Stimulated activated CD4-positive, alpha-beta T cell treated with anti-CD3 and anti-CD28 coated beads, Interleukin-2, amount 100 ng/mL, for 48 hours (primary cell): ENCODE data around the gene PRX.
"Not testable (repeated sequence)": the region's sequence is repeated elsewhere in the genome, so short reads cannot be mapped to it uniquely, and the experiment has no call there.

Experiments used
- DNase-seq, 2 donors: peaks; one replicate each; pipeline ENCODE4 v3.0.0-alpha.2; 2020

PRX gene

GRCh38 chr19:40389404-40390083 lies 23.6 kb downstream of the PRX start:
- no peak for DNase-seq

- DNase-seq = no peak
Observed at GRCh38 chr19:40388481-40388880, 24.7 kb downstream of the PRX start.

DNA sequence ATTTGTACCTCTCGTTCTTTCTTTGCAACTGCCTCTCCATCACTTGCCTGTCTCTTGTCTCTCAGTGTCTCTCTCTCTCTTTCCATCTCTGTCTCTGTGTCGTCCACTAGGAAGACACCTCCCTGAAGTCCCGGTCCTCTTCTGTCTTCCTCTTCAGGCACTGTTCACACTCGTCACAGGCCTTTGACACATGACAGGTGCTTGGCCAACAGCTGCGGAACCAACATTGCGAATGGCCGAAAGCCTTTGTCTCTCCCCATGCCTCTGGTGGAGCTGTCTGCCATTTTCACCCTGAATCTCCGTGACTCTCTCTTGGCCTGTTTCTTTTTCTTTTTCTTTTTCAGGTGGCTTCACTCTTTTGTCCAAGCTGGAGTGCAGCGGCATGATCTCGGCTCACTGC lies 26.0 kb downstream of the PRX start:
- DNase-seq = no peak

- DNase-seq = no peak
Observed at GRCh38 chr19:40383668-40384248, 29.4 kb downstream of the PRX start.

DNA sequence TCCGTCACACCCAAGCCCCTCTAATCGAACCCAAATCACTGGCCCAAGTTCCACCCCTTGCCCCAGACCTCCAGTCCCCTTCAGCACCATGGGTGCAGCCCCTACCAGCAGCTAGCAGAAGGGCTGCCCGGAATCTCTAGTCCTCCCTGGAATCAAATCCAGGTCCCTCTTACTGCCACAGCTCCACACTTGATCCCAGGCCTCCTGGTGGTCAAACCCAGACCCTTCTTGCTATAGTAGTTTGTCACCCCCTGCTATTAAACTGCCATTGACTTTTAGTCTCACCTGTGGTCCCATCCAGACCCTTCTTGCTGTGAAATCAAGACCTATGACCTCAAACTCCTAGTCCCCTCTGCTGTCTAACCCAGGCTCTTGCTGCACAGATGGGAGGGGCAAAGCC lies 31.9 kb downstream of the PRX start:
- no peak for DNase-seq

DNA sequence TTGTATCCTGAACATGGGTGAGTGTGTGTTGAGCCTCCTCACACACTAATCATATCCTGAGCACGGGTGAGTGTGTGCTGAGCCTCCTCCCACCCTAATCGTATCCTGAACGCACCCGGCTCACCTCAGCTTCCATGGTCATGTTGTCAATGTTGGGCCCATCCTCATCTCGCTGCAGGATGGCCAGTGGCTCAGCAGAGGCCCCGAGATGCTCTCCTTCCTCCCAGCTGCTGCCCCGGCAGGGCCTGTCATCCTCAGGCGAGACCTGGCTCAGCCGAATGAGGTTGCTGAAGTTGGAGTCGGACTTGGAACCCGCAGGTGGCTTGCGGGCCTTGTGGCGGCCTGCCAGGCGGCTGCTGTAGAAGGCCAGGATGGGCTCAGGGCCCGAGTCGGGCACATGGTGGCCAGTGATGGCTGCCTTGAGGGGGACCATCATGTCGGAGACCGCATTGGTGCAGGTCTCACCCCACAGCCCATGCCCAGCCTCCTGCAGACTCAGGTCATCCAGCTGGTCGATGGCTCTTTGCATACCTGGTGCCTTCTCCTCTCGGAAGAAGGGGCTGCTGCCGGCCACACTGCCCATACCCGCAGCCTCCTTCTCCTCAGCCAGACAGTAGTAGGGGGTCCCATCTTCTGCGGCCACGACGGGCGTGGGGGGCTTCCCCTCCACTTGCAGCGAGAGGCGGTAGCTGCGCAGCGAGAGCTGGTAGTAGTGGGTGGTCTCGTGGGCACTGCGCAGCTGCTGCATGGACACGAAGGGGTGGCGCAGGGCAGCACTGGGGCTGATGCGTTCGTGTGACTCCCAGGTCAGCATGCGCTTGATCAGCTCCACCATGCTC lies 32.8 kb downstream of the PRX start:
- no peak for DNase-seq

- DNase-seq = no peak
Observed at GRCh38 chr19:40379446-40380198, 33.6 kb downstream of the PRX start.

DNA sequence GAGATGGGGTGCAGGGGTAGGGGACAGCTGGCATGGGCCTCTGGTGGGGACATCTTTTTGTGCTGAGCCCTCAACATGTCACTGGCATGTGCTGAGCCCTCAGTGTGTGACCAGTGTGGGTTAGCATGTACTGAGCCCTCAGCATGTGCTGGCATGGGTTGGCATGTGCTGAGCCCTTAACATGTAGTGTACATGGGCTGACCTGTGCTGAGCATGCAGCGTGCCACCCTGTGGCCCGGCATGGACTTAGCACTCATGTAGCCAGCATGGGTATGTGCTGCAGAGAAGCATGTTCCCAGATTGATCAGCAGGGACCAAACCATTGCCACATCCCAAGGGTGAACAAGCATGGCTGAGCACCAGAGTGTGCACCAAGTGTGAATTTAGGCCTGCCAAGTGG lies 34.7 kb downstream of the PRX start:
- no peak for DNase-seq

DNA sequence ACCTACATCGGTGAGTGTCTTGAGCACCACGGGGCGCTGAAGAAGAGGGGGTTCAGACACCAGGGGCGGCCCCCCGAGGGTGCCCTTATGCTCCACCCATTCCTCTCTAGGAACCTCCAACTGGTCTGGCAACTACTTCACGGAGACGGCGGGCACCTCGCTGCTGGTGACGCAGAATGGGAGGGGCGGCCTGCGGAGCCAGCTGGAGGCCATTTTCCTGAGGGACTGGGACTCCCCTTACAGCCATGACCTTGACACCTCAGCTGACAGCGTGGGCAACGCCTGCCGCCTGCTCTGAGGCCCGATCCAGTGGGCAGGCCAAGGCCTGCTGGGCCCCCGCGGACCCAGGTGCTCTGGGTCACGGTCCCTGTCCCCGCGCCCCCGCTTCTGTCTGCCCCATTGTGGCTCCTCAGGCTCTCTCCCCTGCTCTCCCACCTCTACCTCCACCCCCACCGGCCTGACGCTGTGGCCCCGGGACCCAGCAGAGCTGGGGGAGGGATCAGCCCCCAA lies 35.2 kb downstream of the PRX start:
- no peak for DNase-seq

GRCh38 chr19:40376286-40376862 lies 36.8 kb downstream of the PRX start:
- no peak for DNase-seq

GRCh38 chr19:40374084-40374483 lies 39.1 kb downstream of the PRX start:
- no peak for DNase-seq

- no peak for DNase-seq
Observed at GRCh38 chr19:40371802-40372122, 41.4 kb downstream of the PRX start.

GRCh38 chr19:40370997-40371801 lies 42.0 kb downstream of the PRX start:
- DNase-seq = no peak

DNA sequence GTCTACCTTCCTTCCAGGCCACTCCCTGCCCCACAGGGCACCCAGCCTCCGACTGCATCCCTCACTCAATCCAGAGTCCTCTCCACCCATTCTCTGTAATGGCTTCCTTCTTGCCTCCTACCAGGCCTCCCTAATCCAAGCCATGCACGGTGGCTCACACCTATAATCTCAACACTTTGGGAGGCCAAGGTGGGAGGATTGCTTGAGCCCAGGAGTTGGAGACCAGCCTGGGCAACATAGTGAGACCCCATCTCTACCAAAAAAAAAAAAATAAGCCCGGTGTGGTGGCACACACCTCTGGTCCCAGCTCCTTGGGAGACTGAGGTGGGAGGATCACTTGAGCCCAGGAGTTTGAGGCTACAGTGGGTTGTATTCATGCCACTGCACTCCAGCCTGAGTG lies 42.9 kb downstream of the PRX start:
- not testable (repeated sequence) for DNase-seq

DNA sequence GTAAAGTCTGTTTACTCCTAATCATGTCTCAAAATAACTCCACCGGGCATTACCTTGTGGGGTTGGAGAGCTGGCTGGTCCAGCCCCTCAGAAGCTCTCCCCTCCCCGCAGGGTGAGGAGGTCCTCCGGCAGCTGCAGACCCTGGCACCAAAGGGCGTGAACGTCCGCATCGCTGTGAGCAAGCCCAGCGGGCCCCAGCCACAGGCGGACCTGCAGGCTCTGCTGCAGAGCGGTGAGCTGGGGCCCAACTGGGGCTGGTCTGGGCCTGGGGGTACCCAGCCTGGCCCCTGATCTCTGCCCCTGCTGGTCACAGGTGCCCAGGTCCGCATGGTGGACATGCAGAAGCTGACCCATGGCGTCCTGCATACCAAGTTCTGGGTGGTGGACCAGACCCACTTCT lies 43.4 kb downstream of the PRX start:
- DNase-seq = no peak

GRCh38 chr19:40367577-40368434 lies 45.4 kb downstream of the PRX start:
- no peak for DNase-seq

- no peak for DNase-seq
Observed at GRCh38 chr19:40366697-40367561, 46.2 kb downstream of the PRX start.

GRCh38 chr19:40365613-40366401 lies 47.4 kb downstream of the PRX start:
- DNase-seq = peak; percentile 44 to 70

DNA sequence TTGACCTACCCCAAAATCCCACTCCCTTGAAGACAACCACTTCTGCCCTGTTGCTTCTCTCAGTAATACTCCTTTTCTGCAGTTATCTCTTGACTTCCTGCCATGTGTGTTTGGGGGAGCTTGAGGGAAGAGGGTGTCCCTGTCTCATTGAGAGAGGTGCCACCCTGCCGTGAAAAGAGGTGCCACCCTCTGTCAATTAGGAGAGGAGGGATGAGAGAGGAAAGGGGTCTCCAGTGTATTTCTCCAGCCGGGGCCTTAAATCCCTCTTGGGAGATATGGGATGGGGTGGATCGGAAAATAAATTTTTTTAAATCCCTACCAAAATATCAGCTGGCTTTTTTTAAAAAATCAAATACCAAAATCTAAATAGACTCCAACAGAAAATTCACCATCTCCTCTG lies 48.2 kb downstream of the PRX start:
- DNase-seq = no peak
